Keratinocyte (primary cell): ENCODE measurements around the gene PDS5B. TPM values are rescaled to one million over a fixed set of nuclear protein-coding genes. Genes with fewer than 3 reads are reported as not detected.

Experiments used
- DNase-seq: peaks from one replicate; pipeline ENCODE4 v3.0.0-alpha.2; 2011; ENCODE audit warnings: low read depth, missing footprints, low spot score
- FAIRE-seq: peaks from 2 replicates; lab custom pipeline; 2011; peaks lifted over from hg19 to GRCh38; lab: Jason Lieb, UNC
- H2AFZ ChIP-seq: 2 replicates; pipeline ENCODE4 v1.6.0; 2012; ENCODE audit warnings: low read length, control low read depth, inconsistent platforms; ENCODE audit not compliant: control insufficient read depth
- H3K27ac ChIP-seq: 2 replicates; pipeline ENCODE4 v1.5.1; 2011; ENCODE audit warnings: low read length; ENCODE audit not compliant: control insufficient read depth, insufficient read depth
- H3K27me3 ChIP-seq: 3 replicates; pipeline ENCODE4 v1.6.0; 2011; ENCODE audit warnings: low read length; ENCODE audit not compliant: control insufficient read depth, insufficient read depth; ENCODE audit errors: extremely low read depth
- H3K36me3 ChIP-seq, 2 experiments: 2 replicates in 1 of 2; 3 replicates in 1 of 2; pipeline ENCODE4 v1.5.1; 2011; ENCODE audit warnings: low read length in 2 of 2, mild to moderate bottlenecking in 1 of 2; ENCODE audit not compliant: control insufficient read depth in 2 of 2, insufficient read depth in 2 of 2; ENCODE audit errors: extremely low read depth in 1 of 2
- H3K4me1 ChIP-seq: 3 replicates; pipeline ENCODE4 v1.5.1; 2011; ENCODE audit warnings: low read length; ENCODE audit not compliant: control insufficient read depth, insufficient read depth; ENCODE audit errors: extremely low read depth
- H3K4me2 ChIP-seq: 3 replicates; pipeline ENCODE4 v1.6.0; 2011; ENCODE audit warnings: low read depth, low read length; ENCODE audit not compliant: control insufficient read depth, insufficient read depth; ENCODE audit errors: extremely low read depth
- H3K4me3 ChIP-seq, 3 experiments: fragments of 200-600 bp in 1 of 3; sonication (generic) in 1 of 3; 2 replicates in 2 of 3; 3 replicates in 1 of 3; pipeline ENCODE4 v1.5.1; 2011 to 2016; ENCODE audit warnings: low read length in 3 of 3, mild to moderate bottlenecking in 3 of 3, control low read depth in 2 of 3, inconsistent platforms in 1 of 3, low read depth in 1 of 3, mixed read lengths in 1 of 3, mixed run types in 1 of 3, moderate library complexity in 1 of 3; ENCODE audit not compliant: control insufficient read depth in 2 of 3, insufficient read depth in 2 of 3; ENCODE audit errors: extremely low read depth in 1 of 3
- H3K79me2 ChIP-seq: 2 replicates; pipeline ENCODE4 v1.6.0; 2012; ENCODE audit warnings: low read length; ENCODE audit not compliant: control insufficient read depth, insufficient read depth
- H3K9ac ChIP-seq: 3 replicates; pipeline ENCODE4 v1.6.0; 2011; ENCODE audit warnings: low read length; ENCODE audit not compliant: control insufficient read depth, insufficient read depth; ENCODE audit errors: extremely low read depth
- H3K9me1 ChIP-seq: 3 replicates; pipeline ENCODE4 v1.6.0; 2011; ENCODE audit warnings: low read length; ENCODE audit not compliant: control insufficient read depth, insufficient read depth; ENCODE audit errors: extremely low read depth
- H3K9me3 ChIP-seq: 2 replicates; pipeline ENCODE4 v1.5.1; 2012; ENCODE audit warnings: low read depth, low read length; ENCODE audit not compliant: control insufficient read depth
- H4K20me1 ChIP-seq: 3 replicates; pipeline ENCODE4 v1.6.0; 2011; ENCODE audit warnings: low read length; ENCODE audit not compliant: control insufficient read depth, insufficient read depth; ENCODE audit errors: extremely low read depth
- CTCF ChIP-seq, 3 experiments: IDR thresholded peaks in 1 of 3; conservative IDR thresholded peaks in 1 of 3; optimal IDR thresholded peaks in 1 of 3; 2 replicates in 2 of 3; 3 replicates in 1 of 3; pipeline versions ENCODE3 to v1.5.1; 2011; ENCODE audit warnings: low read length in 3 of 3, mild to moderate bottlenecking in 3 of 3, moderate library complexity in 2 of 3, control low read depth in 1 of 3, inconsistent platforms in 1 of 3; ENCODE audit not compliant: insufficient read depth in 2 of 3; ENCODE audit errors: extremely low read depth in 1 of 3
- EZH2 ChIP-seq: IDR thresholded peaks from one replicate; pipeline ENCODE4 v1.6.1; 2012; ENCODE audit warnings: inconsistent platforms, mild to moderate bottlenecking, low read length, moderate library complexity
- dilution Hi-C: fragments of 300-500 bp; cut with MboI; formaldehyde crosslinking; loops from one replicate; pipeline ENCODE4 v1.7.0; 2020; ENCODE audit warnings: low sequenced_read_pairs; ENCODE audit not compliant: extremely low pct_ligation_motif_present
- polyA minus RNA-seq, 3 experiments: library from RNA; depleted of rRNA, polyadenylated mRNA; stranded (reverse); fragments of >200 nt; gene quantifications; 1 replicate in 1 of 3; 2 replicates in 1 of 3; 3 replicates in 1 of 3; pipeline ENCODE4 v1.2.3, GENCODE V29; 2011
- polyA plus RNA-seq, 5 experiments: library from polyadenylated mRNA; depleted of rRNA in 3 of 5; stranded (reverse) in 3 of 5; stranded (forward) in 1 of 5; unstranded in 1 of 5; fragments of >200 nt; gene quantifications; 1 replicate in 1 of 5; 2 replicates in 3 of 5; 3 replicates in 1 of 5; pipeline versions ENCODE4 v1.2.1 to v1.2.3, GENCODE V29; 2011 to 2012; ENCODE audit warnings: missing spikeins in 2 of 5, low read depth in 1 of 5, low replicate concordance in 1 of 5

The PDS5B gene
- polyA plus RNA-seq (3.7 to 6.9 TPM (median 5.8 TPM) in 3 replicates), polyA minus RNA-seq (2.3 to 19.1 TPM (median 6.5 TPM) in 3 replicates)
- 24.2 TPM for polyA plus RNA-seq (2011; ENCODE audit: low read depth)
- polyA plus RNA-seq (2011; cell fraction: cytosol; rRNA removed) = 2.7 and 6.1 TPM in 2 replicates
- 8.2 and 10.0 TPM in 2 replicates for polyA plus RNA-seq (2011; cell fraction: nucleus; rRNA removed)
- polyA plus RNA-seq (2012; ENCODE audit: low replicate concordance) = 5.6 and 7.6 TPM in 2 replicates
- polyA minus RNA-seq (2011; cell fraction: cytosol; rRNA and poly(A)+ RNA removed) = 5.8 TPM
- 13.0 and 22.7 TPM in 2 replicates for polyA minus RNA-seq (2011; cell fraction: nucleus; rRNA and poly(A)+ RNA removed)

- no peaks in the 10 kb centered on the region for H3K27me3 ChIP-seq
- H3K9ac ChIP-seq = peak within 1 kb of the TSS; percentile 83
- H3K9me3 ChIP-seq = no peaks in the 10 kb centered on the region
- peak within 1 kb of the TSS; percentile 92 for H3K4me2 ChIP-seq
- peaks cover 40% of the 10 kb centered on the region for H3K79me2 ChIP-seq
- DNase-seq (peak; percentile 38), FAIRE-seq (no peak)
- H4K20me1 ChIP-seq = no peaks in the 10 kb centered on the region
- H3K27ac ChIP-seq = peak within 1 kb of the TSS; percentile 74
- H2AFZ ChIP-seq = peak within 1 kb of the TSS; percentile 96
- peaks cover 19% of the 10 kb centered on the region for H3K4me1 ChIP-seq
- H3K36me3 ChIP-seq = no peaks in the 10 kb centered on the region
- peak within 1 kb of the TSS; percentile 70 to 94 (median 92) for H3K4me3 ChIP-seq
- dilution Hi-C loops = no loop called here
- TF ChIP-seq EZH2 = no peak
- TF ChIP-seq CTCF (optimal IDR thresholded peaks at IDR 0.05 in 1 of 3, IDR thresholded peaks at IDR 0.05 in 1 of 3, conservative IDR thresholded peaks at IDR 0.05 in 1 of 3; ENCODE audit: extremely low read depth in 1 of 3, insufficient read depth in 2 of 3, low read length in 3 of 3) = peak in 2 of 3 experiments; percentile 76 to 98
- no peaks in the 10 kb centered on the region for H3K9me1 ChIP-seq
Measured at GRCh38 chr13:32586080-32586900, at the start of gene PDS5B. Gene PDS5B (plus strand): TSS chr13:32586452. CDS start chr13:32648773, 62,321 bp downstream.

GRCh38 chr13:32537580-32538142 lies 48.6 kb upstream of the PDS5B start:
- peak overlapping the region; percentile 100 for H3K9ac ChIP-seq
- peaks cover 6% of the 10 kb centered on the region for H4K20me1 ChIP-seq
- peaks cover 11% of the 10 kb centered on the region for H3K4me1 ChIP-seq
- FAIRE-seq (no peak), DNase-seq (no peak)
- dilution Hi-C loops = no loop called here
- H2AFZ ChIP-seq = peak overlapping the region; percentile 100
- H3K9me1 ChIP-seq = no peaks in the 10 kb centered on the region
- peak overlapping the region; percentile 100 for H3K27ac ChIP-seq
- no peaks in the 10 kb centered on the region for H3K27me3 ChIP-seq
- peak overlapping the region; percentile 66 to 100 (median 100) for H3K4me3 ChIP-seq
- TF ChIP-seq CTCF (optimal IDR thresholded peaks at IDR 0.05 in 1 of 3, IDR thresholded peaks at IDR 0.05 in 1 of 3, conservative IDR thresholded peaks at IDR 0.05 in 1 of 3; ENCODE audit: extremely low read depth in 1 of 3, insufficient read depth in 2 of 3, low read length in 3 of 3) = peak in 1 of 3 experiments; percentile 3
- TF ChIP-seq EZH2 = no peak
- H3K9me3 ChIP-seq = no peaks in the 10 kb centered on the region
- H3K36me3 ChIP-seq = peaks cover 4 to 7% of the 10 kb centered on the region in 2 experiments
- H3K79me2 ChIP-seq = peaks cover 56% of the 10 kb centered on the region
- peak overlapping the region; percentile 98 for H3K4me2 ChIP-seq
